GOT3 (cell line): ENCODE data around the gene ENDOD1.
A peak's percentile ranks its signal among the peaks of the same experiment; 100 is the strongest.
"Not testable (repeated sequence)": the region's sequence is repeated elsewhere in the genome, so short reads cannot be mapped to it uniquely, and the experiment has no call there.

Experiments used
- DNase-seq: peaks from one replicate; lab custom pipeline; 2025; ENCODE audit warnings: mixed read lengths; lab: John Stamatoyannopoulos, UW

Gene ENDOD1

DNA sequence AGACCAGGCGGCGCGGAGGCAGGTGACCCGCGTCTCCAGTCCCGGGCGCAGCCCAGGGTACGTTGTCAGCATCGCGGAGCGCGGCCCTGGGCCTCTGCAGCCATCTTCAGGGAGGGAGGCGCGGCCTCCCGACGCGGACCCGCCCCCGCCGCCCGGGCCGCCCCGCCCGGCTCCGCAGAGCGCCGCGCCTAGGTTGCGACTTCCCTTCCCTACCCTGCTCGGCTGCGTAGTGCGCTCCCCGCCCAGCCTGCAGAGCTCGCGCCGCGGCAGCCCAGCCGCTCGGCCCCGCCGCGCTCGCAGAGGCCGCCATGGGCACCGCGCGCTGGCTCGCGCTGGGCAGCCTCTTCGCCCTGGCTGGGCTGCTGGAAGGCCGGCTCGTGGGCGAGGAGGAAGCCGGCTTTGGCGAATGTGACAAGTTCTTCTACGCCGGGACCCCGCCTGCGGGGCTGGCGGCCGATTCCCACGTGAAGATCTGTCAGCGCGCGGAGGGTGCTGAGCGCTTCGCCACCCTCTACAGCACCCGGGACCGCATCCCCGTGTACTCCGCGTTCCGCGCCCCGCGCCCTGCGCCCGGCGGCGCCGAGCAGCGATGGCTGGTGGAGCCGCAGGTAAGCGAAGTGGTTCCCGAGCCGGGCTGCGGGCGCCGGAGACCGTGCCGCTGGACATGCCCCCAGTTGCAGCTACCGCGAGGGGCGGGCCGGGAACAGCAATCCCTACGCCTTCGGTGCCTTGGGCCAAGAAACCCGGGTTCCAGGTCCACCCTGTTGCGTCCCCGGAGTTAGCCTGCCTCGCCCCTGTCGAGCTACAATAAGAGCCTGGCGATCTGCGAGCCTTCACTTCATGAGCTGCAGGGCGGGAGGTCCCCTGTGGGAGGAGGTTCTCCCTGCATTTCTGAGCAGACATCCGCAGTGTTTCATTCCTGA lies at the start of gene ENDOD1:
ENDOD1 (plus strand) TSS at position 227 of the 923 bp plus-strand sequence; CDS start at position 309, 82 bp downstream.
- DNase-seq = peak; percentile 39

DNA sequence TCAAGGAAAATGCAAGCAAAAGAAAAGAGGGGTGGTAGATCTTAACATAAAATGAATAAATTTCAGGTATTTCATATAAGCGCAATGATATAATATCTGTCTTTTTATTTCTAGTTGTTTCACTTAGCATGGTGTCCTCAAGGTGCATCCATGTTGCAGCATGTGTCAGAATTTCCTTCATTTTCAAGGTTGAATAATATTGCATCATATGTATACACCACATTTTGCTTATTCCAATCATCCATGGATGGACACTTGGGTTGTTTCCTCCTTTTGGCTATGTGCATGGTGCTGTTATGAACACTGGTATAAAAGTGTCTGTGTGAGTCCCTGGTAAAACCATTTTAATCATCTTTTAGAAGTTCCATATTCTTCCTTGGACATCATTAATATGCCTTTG lies 47.4 kb upstream of the ENDOD1 start:
- no peak for DNase-seq

DNA sequence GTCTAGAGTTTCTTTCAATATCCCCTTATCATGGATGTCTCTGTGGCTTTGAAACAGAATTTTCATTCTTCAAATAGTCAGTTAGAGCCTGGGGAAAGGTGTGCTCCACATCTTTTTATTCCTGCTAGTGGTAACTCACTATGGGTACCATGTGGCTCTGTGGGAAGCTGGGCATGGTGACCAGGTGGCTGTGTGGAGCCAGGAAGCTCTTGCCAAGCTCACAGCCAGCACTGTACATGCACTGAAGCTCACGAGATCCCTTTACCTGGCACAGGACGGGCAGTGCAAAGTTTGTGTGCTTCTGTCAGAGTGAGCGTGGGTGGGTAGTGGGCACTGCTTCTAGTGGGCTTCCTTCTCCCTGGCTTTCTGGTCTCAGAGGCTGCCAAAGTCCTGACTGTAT lies 46.7 kb upstream of the ENDOD1 start:
- no peak for DNase-seq

DNA sequence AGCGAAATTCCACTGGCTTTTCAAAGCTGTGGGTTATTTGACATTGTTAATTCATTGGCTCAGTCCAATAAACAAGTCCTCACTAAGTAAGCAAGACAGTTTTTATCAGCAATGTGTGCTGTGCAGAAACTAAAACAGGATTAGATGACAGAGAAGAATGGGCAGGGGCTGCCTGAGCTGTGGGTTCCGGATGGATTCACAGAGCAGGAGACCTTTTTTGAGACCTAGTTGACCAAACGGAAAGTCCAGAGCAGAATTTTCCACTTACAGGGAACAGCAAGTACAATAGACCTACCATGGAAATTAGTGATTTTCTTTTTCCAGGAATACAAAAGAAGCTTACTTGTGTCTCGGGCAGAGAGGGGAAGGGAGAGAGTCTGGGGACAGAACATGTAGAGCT lies 45.6 kb upstream of the ENDOD1 start:
- DNase-seq = no peak

- no peak for DNase-seq
Observed at GRCh38 chr11:95045812-95046211, 43.8 kb upstream of the ENDOD1 start.

DNA sequence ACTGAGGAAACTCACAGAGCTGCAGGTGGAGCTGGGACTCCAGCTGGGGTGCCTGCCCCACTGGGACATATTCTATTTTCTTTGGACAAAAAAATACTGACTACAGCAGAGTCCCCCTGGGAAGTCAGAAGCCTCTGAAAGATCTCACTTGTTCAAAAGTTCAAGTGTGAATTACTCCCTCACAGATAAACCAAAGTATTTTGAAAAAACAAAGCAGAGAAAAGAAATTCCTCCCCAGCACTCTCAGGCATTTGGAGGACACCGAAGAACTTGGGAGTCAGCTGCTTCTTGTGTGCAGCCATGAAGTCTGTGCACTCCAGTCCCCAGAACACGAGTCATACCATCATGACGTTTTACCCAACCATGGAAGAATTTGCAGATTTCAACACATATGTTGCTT lies 40.5 kb upstream of the ENDOD1 start, which contains the start of gene KDM4F:
KDM4F (plus strand) TSS at position 301 of the 400 bp plus-strand sequence.
- DNase-seq = not testable (repeated sequence)

DNA sequence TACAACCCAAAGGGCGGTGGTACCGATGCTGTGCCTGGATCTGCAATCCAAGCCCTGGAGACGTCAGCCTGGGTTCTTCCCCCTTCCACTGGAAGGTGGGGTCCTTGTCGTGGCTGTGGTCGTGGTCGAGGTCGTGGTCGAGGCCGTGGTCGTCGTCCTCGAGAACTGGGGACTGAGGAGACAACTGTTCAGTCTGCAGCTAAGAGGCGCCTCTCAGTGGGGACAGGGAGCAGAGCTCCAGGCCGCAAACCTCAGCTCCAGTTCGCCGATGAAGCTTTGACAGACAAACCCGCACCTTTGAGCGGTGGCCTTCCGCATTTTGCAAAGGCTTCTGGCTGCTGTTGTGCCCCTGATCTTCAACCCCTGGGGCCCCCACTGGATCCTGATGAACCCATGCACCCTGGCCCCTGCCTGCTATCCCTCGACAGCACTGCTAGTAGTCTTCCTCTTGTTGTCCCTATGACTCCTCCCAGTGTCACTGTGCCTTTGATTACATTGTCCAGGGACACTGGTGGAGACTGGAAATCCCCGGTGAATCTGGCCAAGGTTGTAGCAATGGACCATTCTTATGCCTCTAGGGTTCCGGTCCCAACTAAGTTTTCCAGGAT lies 38.9 kb upstream of the ENDOD1 start:
- DNase-seq = no peak

DNA sequence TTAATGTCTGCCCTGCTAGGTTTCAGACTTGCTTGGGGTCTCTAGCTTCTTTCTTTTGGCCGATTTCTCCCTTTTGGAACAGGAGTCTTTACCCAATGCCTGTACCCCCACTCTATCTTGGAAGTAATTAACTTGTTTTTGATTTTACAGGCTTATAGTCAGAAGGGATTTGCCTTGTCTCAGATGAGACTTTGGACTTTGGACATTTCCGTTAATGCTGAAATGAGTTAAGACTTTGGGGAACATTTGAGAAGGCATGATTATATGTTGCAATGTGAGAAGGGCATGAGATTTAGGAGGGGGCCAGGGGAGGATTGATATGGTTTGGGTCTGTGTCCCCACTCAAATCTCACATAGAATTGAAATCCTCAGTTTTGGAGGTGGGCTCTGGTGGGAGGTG lies 35.3 kb upstream of the ENDOD1 start:
- DNase-seq = no peak

DNA sequence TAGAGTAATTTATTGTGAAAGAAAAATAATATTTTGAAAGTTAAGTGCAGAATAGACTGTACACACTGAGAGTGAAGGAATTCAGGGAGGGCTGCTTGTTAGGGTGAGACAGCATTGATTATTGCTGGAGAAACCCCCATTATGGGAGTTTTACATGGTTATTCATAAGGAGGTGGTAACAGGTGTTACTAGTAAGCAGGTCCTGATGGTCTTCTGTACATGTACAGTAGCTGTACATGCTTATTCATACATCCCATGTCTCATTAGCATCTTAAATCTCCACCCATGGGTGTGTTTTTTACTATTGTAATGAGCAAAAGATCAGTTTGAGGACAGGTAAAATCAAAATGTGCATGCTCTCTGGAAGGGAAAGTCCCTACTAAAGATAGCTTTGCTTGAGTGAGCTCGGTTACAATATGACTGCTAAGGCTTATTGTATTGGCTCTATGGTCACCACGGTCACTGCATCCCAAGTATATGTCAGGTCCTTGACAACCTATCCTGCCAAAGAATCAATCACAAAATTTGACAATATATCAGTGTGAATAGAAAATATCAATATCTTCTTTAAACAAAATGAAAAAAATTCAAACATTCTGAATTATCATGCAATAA lies 34.3 kb upstream of the ENDOD1 start:
- no peak for DNase-seq

GRCh38 chr11:95057959-95058358 lies 31.7 kb upstream of the ENDOD1 start:
- DNase-seq = no peak

DNA sequence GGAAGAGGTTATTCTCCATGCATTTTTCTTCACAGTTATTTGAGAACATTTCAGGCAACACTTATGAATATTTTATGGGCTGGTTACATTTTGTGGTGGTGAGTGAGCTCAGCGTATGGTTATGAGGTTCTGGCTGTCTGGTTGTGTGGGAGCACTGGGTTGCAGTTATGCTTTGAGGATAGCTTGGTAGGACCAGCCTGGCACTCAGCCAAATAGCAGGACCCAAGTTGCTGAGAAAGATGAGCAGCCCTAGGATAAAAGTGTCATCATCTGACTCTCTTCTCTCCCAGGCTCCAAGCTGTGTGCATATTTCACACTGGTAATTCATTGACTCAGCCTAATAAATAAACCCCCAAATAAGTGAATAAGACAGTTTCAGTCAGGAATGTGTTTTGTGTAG lies 31.0 kb upstream of the ENDOD1 start:
- no peak for DNase-seq

- no peak for DNase-seq
Observed at GRCh38 chr11:95059046-95059445, 30.6 kb upstream of the ENDOD1 start.

GRCh38 chr11:95065336-95065735 lies 24.3 kb upstream of the ENDOD1 start:
- no peak for DNase-seq

GRCh38 chr11:95066716-95067038 lies 23.0 kb upstream of the ENDOD1 start, which contains the start of gene SRSF8:
TSS of gene SRSF8 (plus strand) at chr11:95066919. CDS start at chr11:95067227, 308 bp downstream.
- no peak for DNase-seq

DNA sequence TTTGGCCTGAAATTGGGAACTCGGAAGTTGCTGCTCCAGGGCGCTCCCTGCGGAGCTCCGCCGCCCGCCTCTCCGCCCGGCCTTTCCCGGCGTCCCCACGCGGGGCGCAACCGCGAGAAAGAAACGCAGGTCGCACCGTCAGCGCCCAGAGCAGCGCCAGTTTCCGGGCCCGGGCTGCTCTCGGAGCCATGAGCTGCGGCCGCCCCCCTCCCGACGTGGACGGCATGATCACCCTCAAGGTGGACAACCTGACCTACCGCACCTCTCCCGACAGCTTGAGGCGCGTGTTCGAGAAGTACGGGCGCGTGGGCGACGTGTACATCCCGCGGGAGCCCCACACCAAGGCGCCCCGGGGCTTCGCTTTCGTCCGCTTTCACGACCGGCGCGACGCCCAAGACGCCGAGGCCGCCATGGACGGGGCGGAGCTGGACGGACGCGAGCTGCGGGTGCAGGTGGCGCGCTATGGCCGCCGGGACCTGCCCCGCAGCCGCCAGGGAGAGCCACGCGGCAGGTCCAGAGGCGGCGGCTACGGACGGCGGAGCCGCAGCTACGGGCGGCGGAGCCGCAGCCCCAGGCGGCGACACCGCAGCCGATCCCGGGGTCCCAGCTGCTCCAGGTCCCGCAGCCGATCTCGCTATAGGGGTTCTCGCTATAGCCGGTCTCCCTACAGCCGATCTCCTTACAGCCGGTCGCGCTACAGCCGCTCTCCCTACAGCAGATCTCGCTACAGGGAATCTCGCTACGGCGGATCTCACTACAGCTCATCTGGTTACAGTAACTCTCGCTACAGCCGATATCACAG lies 22.4 kb upstream of the ENDOD1 start:
- peak; percentile 28 for DNase-seq

DNA sequence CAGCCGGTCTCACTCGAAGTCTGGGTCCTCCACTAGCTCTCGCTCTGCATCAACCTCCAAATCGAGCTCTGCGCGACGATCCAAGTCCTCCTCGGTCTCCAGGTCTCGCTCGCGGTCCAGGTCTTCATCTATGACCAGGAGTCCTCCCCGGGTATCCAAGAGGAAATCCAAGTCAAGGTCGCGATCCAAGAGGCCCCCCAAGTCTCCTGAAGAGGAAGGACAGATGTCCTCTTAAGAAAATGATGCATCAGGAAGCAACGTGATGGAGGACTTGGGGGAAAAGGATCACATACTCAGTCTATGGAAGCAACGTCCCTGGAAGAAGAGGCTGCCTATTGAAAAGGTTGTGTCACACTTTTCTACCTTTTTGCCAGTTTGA lies 21.8 kb upstream of the ENDOD1 start:
- DNase-seq = no peak

GRCh38 chr11:95068549-95068948 lies 21.1 kb upstream of the ENDOD1 start:
- DNase-seq = peak; percentile 5

GRCh38 chr11:95070471-95070870 lies 19.2 kb upstream of the ENDOD1 start:
- DNase-seq = no peak

DNA sequence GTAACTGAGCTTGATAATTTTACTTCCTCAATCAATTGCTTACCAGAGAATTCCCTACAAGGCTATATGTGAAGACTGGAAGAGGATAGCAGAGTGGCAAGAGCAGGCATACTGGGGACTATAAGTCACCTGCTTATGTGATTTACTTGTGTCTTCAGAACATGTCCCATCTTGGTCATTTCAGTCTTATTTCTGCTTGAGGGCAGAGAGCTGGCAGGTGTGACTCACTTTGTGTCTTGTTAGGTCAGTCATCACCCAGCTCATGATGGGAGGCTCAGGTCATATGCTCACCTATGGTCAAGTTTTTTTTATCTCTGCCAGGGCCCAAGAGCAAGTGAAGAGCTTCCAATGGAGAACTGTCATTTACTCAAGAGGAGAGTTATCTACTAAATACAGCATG lies 16.7 kb upstream of the ENDOD1 start:
- DNase-seq = no peak

DNA sequence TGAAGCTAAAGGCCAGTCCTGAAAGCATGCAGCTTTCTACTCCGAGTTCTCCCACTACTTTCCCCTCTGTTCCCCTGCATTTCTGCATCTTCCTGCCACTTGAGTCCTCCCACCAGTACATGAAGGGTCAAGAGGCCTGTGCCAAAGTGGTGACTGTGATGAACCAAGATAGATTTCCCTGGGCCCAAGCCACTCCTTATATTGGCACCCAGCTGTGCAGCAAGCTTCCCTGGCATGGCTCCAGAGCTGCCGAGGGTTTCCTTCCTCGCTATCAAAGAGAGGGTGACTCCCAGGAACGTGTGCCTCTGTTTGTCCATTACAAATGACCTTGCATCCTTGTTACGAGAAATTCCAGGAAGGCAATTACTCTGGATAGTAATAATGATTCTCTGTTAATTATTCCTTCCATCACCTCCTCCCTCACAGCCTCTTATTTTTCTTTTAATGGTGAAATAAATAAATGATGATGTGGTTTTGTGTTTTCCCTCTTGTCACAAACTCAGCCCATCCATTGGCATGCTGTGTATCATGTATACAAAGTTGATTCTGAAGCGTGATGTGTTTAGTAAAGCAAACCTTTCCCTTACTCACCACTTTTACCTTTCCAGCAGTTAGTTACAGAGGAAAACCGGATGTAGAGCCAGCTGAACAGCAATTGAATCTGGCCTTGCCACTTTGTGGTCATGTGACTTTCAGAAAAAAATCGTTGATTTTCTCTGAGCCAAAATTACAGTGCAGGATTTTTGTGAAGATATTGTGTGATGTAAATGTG lies 14.7 kb upstream of the ENDOD1 start:
- no peak for DNase-seq

DNA sequence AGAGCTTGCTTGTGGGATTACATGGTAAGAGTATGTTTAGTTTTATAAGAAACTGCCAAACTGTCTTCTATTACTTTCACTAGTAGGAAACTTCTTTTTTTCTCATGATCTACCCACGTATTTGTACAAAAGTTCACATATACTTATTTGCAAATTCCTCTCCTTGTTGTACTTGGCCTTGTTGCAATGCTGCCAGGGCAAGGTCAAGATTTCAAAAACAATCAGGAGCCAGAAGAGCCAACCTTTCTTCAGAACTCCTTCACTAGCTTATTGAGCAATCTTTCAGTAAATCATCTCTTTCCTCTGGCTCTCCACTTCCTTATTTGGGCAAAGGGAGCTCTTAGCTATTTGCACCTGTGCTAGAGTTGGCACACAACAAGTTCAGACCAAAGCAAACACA lies 13.2 kb upstream of the ENDOD1 start:
- no peak for DNase-seq
